CD4-positive, alpha-beta T cell (primary cell): ENCODE data around the gene MRPL12. TPM values are rescaled to one million over a fixed set of nuclear protein-coding genes. Genes with fewer than 3 reads are reported as not detected.

Experiments
- ATAC-seq: fragments of 200-7000 bp; cut with Tn5 transposase; one replicate; pipeline ENCODE4 v1.10.0; 2022; ENCODE audit warnings: mild to moderate bottlenecking; ENCODE audit not compliant: poor library complexity
- CTCF ChIA-PET: fragments of 350-600 bp; sonication (Branson Sonifier 250); formaldehyde crosslinking; loops from one replicate; lab custom pipeline; 2021; ENCODE audit warnings: antibody characterized with exemption, inconsistent platforms; lab: Charles Lee
- POLR2A ChIA-PET: fragments of 350-600 bp; sonication (Branson Sonifier 250); formaldehyde crosslinking; loops from one replicate; lab custom pipeline; 2021; ENCODE audit warnings: antibody characterized with exemption, inconsistent platforms; lab: Charles Lee
- DNase-seq, 14 experiments: peaks; one replicate each; pipeline ENCODE4 v3.0.0-alpha.2; 2013 to 2020; ENCODE audit warnings: mixed read lengths in 2 of 14
- H3K27ac ChIP-seq, 2 donors: one replicate each; pipeline versions ENCODE4 v1.5.1 to v1.7.0; 2013; ENCODE audit warnings: low read length in 2 of 2, low read depth in 1 of 2, mild to moderate bottlenecking in 1 of 2
- H3K27me3 ChIP-seq, 2 experiments: 1 replicate in 1 of 2; 2 replicates in 1 of 2; pipeline versions ENCODE4 v1.6.1 to v1.7.0; 2013; ENCODE audit warnings: low read length in 2 of 2, control low read depth in 1 of 2, mild to moderate bottlenecking in 1 of 2, moderate library complexity in 1 of 2; ENCODE audit not compliant: insufficient read depth in 2 of 2, control insufficient read depth in 1 of 2
- H3K36me3 ChIP-seq: one replicate; pipeline ENCODE4 v1.6.1; 2013; ENCODE audit warnings: low read length, control low read depth; ENCODE audit not compliant: insufficient read depth
- H3K4me1 ChIP-seq: one replicate; pipeline ENCODE4 v1.6.1; 2013; ENCODE audit warnings: low read length, control low read depth; ENCODE audit not compliant: insufficient read depth
- H3K4me3 ChIP-seq: one replicate; pipeline ENCODE4 v1.5.1; 2013; ENCODE audit warnings: mild to moderate bottlenecking, low read length, moderate library complexity
- H3K9me3 ChIP-seq, 2 experiments: 1 replicate in 1 of 2; 2 replicates in 1 of 2; pipeline versions ENCODE4 v1.6.1 to v1.7.0; 2013; ENCODE audit warnings: low read length in 2 of 2, mild to moderate bottlenecking in 2 of 2, control low read depth in 1 of 2, moderate library complexity in 1 of 2; ENCODE audit not compliant: control insufficient read depth in 1 of 2, insufficient read depth in 1 of 2
- H3K27ac Mint-ChIP-seq: one replicate; pipeline ENCODE4 v1.8.0; 2020; ENCODE audit warnings: mixed read lengths
- H3K27me3 Mint-ChIP-seq: one replicate; pipeline ENCODE4 v1.8.0; 2021; ENCODE audit warnings: mixed read lengths
- H3K36me3 Mint-ChIP-seq: one replicate; pipeline ENCODE4 v1.8.0; 2021; ENCODE audit warnings: low read depth, mixed read lengths
- H3K4me1 Mint-ChIP-seq: one replicate; pipeline ENCODE4 v1.8.0; 2021; ENCODE audit warnings: low read depth, mixed read lengths
- H3K4me3 Mint-ChIP-seq: one replicate; pipeline ENCODE4 v1.8.0; 2020; ENCODE audit warnings: mild to moderate bottlenecking, mixed read lengths
- H3K9me3 Mint-ChIP-seq: one replicate; pipeline ENCODE4 v1.8.0; 2020; ENCODE audit warnings: mixed read lengths
- CTCF ChIP-seq: fragments of 200-600 bp; IDR thresholded peaks from one replicate; pipeline ENCODE4 v1.8.0; 2022; ENCODE audit warnings: antibody characterized with exemption, mild to moderate bottlenecking
- intact Hi-C, 2 experiments: fragments of 100-400 bp; cut with DNase I in 1 of 2; cut with micrococcal nuclease in 1 of 2; formaldehyde crosslinking; loops; one replicate each; pipeline versions ENCODE4 v1.15.1 to v1.9.0; 2023 to 2025; cut with DNase I, micrococcal nuclease
- microRNA-seq: library from miRNA; unstranded; fragments of <30 nt; microRNA quantifications from one replicate; pipeline ENCODE4 v1.2.0, GENCODE V29; 2021; ENCODE audit warnings: borderline microRNAs expressed, borderline replicate concordance
- total RNA-seq, 174 experiments: library from RNA in 2 of 174; stranded (reverse) in 2 of 174; gene quantifications; one replicate each; pipeline ENCODE4 v1.2.3 and lab custom pipeline; 2021 to 2026

The MRPL12 gene
- total RNA-seq, 2 experiments from 2014 or later, result 26.2 to 26.5 TPM

- intact Hi-C loops, result no loop called here
- H3K4me1 ChIP-seq, result peaks cover 5% of the 10 kb centered on the region
- Mint-ChIP-seq H3K27me3 (peaks cover 18% of the 10 kb centered on the region), H3K9me3 (no peaks in the 10 kb centered on the region), H3K4me3 (no peak overlapping the region), H3K4me1 (peaks cover 9% of the 10 kb centered on the region), H3K36me3 (no peaks in the 10 kb centered on the region), H3K27ac (no peak overlapping the region)
- H3K4me3 ChIP-seq, result no peak overlapping the region
- no peak for TF ChIP-seq CTCF
- peaks cover 0 to 10% of the 10 kb centered on the region in 2 experiments for H3K9me3 ChIP-seq
- no peak overlapping the region for H3K27ac ChIP-seq
- DNase-seq (peak in 1 of 14 experiments; percentile 31), ATAC-seq (no peak)
- peaks cover 0 to 2% of the 10 kb centered on the region in 2 experiments for H3K27me3 ChIP-seq
- ChIA-PET POLR2A (no interaction called here), CTCF (no interaction called here)
- no peaks in the 10 kb centered on the region for H3K36me3 ChIP-seq
Measured at GRCh38 chr17:81740395-81740961, 37.3 kb downstream of the MRPL12 start.

GRCh38 chr17:81741049-81741593 is 38.0 kb downstream of the MRPL12 start:
- intact Hi-C loops, result no loop called here
- POLR2A ChIA-PET, result no interaction called here

GRCh38 chr17:81741594-81742452 is 38.7 kb downstream of the MRPL12 start:
- Histone ChIP-seq H3K9me3 (peaks cover 0 to 10% of the 10 kb centered on the region in 2 experiments), H3K27me3 (no peaks in the 10 kb centered on the region), H3K4me3 (no peak overlapping the region), H3K27ac (no peak overlapping the region), H3K4me1 (no peaks in the 10 kb centered on the region), H3K36me3 (no peaks in the 10 kb centered on the region)
- Mint-ChIP-seq H3K4me3 (no peak overlapping the region), H3K27me3 (peaks cover 12% of the 10 kb centered on the region), H3K27ac (no peak overlapping the region), H3K9me3 (no peaks in the 10 kb centered on the region), H3K36me3 (no peaks in the 10 kb centered on the region), H3K4me1 (peaks cover 4% of the 10 kb centered on the region)
- ATAC-seq (no peak), DNase-seq (peak in 1 of 14 experiments; percentile 32)
- intact Hi-C loops, result no loop called here
- ChIA-PET CTCF (no interaction called here), POLR2A (no interaction called here)
- TF ChIP-seq CTCF, result no peak

More at GRCh38 chr17:81741049-81741593, 38.0 kb downstream of the MRPL12 start:
- DNase-seq (peak in 1 of 14 experiments; percentile 29), ATAC-seq (no peak)
- Histone ChIP-seq H3K4me3 (no peak overlapping the region), H3K9me3 (peaks cover 0 to 10% of the 10 kb centered on the region in 2 experiments), H3K27me3 (no peaks in the 10 kb centered on the region), H3K36me3 (no peaks in the 10 kb centered on the region), H3K4me1 (no peaks in the 10 kb centered on the region), H3K27ac (no peak overlapping the region)
- CTCF ChIA-PET, result no interaction called here
- Mint-ChIP-seq H3K4me3 (no peak overlapping the region), H3K27ac (no peak overlapping the region), H3K36me3 (no peaks in the 10 kb centered on the region), H3K9me3 (no peaks in the 10 kb centered on the region), H3K27me3 (peaks cover 12% of the 10 kb centered on the region), H3K4me1 (peaks cover 4% of the 10 kb centered on the region)
- no peak for TF ChIP-seq CTCF

Small RNA genes within 50 kb of the gene (microRNA-seq; reads per million reads assigned to microRNA genes)
- 0.61 reads per million for gene MIR6786

Other genes with a start within 250 kb of the MRPL12 start
- gene ACTG1, start 190.6 kb upstream of the MRPL12 start, total RNA-seq, result 1,000 to 10,000 TPM; 1,296 to 1,318 TPM
- gene FSCN2, start 175.0 kb upstream of the MRPL12 start, total RNA-seq, result 1 to 10 TPM; 1.0 to 1.1 TPM
- gene FAAP100, start 151.0 kb upstream of the MRPL12 start, total RNA-seq, result 10 to 100 TPM; 18.7 to 19.7 TPM
- gene NPLOC4, start 66.3 kb upstream of the MRPL12 start, total RNA-seq, result 10 to 100 TPM; 61.0 to 62.4 TPM
- under 1 TPM in 1 of 2 experiments, not detected in 1; 0.17 TPM for gene TSPAN10, start 66.2 kb upstream of the MRPL12 start, total RNA-seq
- gene PDE6G, start 46.8 kb upstream of the MRPL12 start, total RNA-seq, result under 1 TPM; 0.49 to 0.92 TPM
- gene OXLD1, start 36.8 kb upstream of the MRPL12 start, total RNA-seq, result 10 to 100 TPM; 24.6 to 25.3 TPM
- gene CCDC137, start 36.6 kb upstream of the MRPL12 start, total RNA-seq, result 10 to 100 TPM; 20.8 to 21.7 TPM
- 10 to 100 TPM; 35.7 to 38.5 TPM for gene ARL16, start 19.6 kb upstream of the MRPL12 start, total RNA-seq
- 100 to 1,000 TPM; 118 to 127 TPM for gene HGS, start 19.4 kb upstream of the MRPL12 start, total RNA-seq
- gene SLC25A10, start 8.9 kb downstream of the MRPL12 start, total RNA-seq, result 1 to 10 TPM; 4.6 TPM
- gene GCGR, start 100.8 kb downstream of the MRPL12 start, total RNA-seq, result not detected
- 10 to 100 TPM; 36.9 to 37.7 TPM for gene MCRIP1, start 129.9 kb downstream of the MRPL12 start, total RNA-seq
- gene PPP1R27, start 131.7 kb downstream of the MRPL12 start, total RNA-seq, result not detected
- 100 to 1,000 TPM; 223 to 233 TPM for gene P4HB, start 157.2 kb downstream of the MRPL12 start, total RNA-seq
- gene ARHGDIA, start 168.0 kb downstream of the MRPL12 start, total RNA-seq, result 100 to 1,000 TPM; 706 to 715 TPM
- gene ALYREF, start 188.2 kb downstream of the MRPL12 start, total RNA-seq, result 100 to 1,000 TPM in 1 of 2 experiments, 10 to 100 TPM in 1; 93.3 to 101 TPM
- 10 to 100 TPM; 27.9 to 28.9 TPM for gene ANAPC11, start 188.4 kb downstream of the MRPL12 start, total RNA-seq
- gene NPB, start 198.9 kb downstream of the MRPL12 start, total RNA-seq, result under 1 TPM in 1 of 2 experiments, not detected in 1; 0.20 TPM
- gene PCYT2, start 208.0 kb downstream of the MRPL12 start, total RNA-seq, result 10 to 100 TPM; 18.7 to 18.9 TPM
- 10 to 100 TPM; 56.7 to 57.5 TPM for gene SIRT7, start 214.8 kb downstream of the MRPL12 start, total RNA-seq
- 10 to 100 TPM; 10.8 to 13.3 TPM for gene MAFG, start 224.4 kb downstream of the MRPL12 start, total RNA-seq
- gene PYCR1, start 233.9 kb downstream of the MRPL12 start, total RNA-seq, result 1 to 10 TPM in 1 of 2 experiments, under 1 TPM in 1; 0.38 to 1.0 TPM
- gene MYADML2, start 243.9 kb downstream of the MRPL12 start, total RNA-seq, result not detected